GM18870 (cell line): ENCODE data around the gene DDX51.
"Not testable (repeated sequence)": the region's sequence is repeated elsewhere in the genome, so short reads cannot be mapped to it uniquely, and the experiment has no call there.

Experiments
- ATAC-seq: cut with Tn5 transposase; IDR thresholded peaks from one replicate; pipeline ENCODE4 v1.9.1; 2021; ENCODE audit warnings: moderate library complexity; ENCODE audit not compliant: unreplicated experiment

The DDX51 gene

GRCh38 chr12:132123970-132124765 is 20.0 kb downstream of the DDX51 start:
- no peak for ATAC-seq

- no peak for ATAC-seq
These were observed 22.8 kb downstream of the DDX51 start for GRCh38 chr12:132121283-132121682.

- no peak for ATAC-seq
These were observed 25.2 kb downstream of the DDX51 start for GRCh38 chr12:132118876-132119275.

GRCh38 chr12:132117558-132117875 is 26.6 kb downstream of the DDX51 start:
- no peak for ATAC-seq

GRCh38 chr12:132116709-132117557 is 27.2 kb downstream of the DDX51 start:
- no peak for ATAC-seq

GRCh38 chr12:132115500-132115899 is 28.6 kb downstream of the DDX51 start:
- ATAC-seq = no peak

- no peak for ATAC-seq
These were observed 29.5 kb downstream of the DDX51 start for GRCh38 chr12:132114667-132115066.

- ATAC-seq = no peak
These were observed 32.3 kb downstream of the DDX51 start for GRCh38 chr12:132111654-132112304.

- ATAC-seq = no peak
These were observed 33.4 kb downstream of the DDX51 start for GRCh38 chr12:132110677-132111076.

- no peak for ATAC-seq
These were observed 34.4 kb downstream of the DDX51 start for GRCh38 chr12:132109741-132110140.

GRCh38 chr12:132108211-132108832 is 35.8 kb downstream of the DDX51 start:
- no peak for ATAC-seq

- ATAC-seq = no peak
These were observed 37.2 kb downstream of the DDX51 start for GRCh38 chr12:132106921-132107320.

GRCh38 chr12:132105467-132105866 is 38.7 kb downstream of the DDX51 start:
- ATAC-seq = no peak

- ATAC-seq = no peak
These were observed 40.4 kb downstream of the DDX51 start for GRCh38 chr12:132103542-132104308.

- not testable (repeated sequence) for ATAC-seq
These were observed 41.0 kb downstream of the DDX51 start for GRCh38 chr12:132103072-132103471.

- no peak for ATAC-seq
These were observed 41.8 kb downstream of the DDX51 start for GRCh38 chr12:132102297-132102696.

- ATAC-seq = no peak
These were observed 43.6 kb downstream of the DDX51 start for GRCh38 chr12:132100306-132101065.

- no peak for ATAC-seq
These were observed 44.4 kb downstream of the DDX51 start for GRCh38 chr12:132099739-132100138.

GRCh38 chr12:132095520-132096409 is 48.4 kb downstream of the DDX51 start:
- ATAC-seq = no peak
